ENCODE data around the gene ACO1.

Gene ACO1

DNA sequence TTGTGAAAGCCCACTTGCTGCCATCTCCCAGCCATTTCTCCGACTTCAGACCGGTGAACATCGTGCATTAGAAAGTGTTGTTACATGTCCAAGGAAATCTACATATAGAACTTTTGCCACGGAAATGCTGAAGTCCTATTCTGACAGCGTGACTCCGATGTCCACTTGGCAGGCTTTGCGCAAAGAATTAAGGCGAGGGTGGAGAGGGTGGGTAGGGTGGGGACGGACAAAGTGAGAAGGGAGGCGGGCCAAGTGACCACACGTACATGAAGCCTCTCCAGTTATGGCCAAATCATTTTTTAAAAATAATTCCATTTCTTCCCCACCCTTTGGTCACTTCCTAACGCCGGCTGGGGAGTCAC is 460 bp upstream of the ACO1 start:
- no peak for DNase-seq

DNA sequence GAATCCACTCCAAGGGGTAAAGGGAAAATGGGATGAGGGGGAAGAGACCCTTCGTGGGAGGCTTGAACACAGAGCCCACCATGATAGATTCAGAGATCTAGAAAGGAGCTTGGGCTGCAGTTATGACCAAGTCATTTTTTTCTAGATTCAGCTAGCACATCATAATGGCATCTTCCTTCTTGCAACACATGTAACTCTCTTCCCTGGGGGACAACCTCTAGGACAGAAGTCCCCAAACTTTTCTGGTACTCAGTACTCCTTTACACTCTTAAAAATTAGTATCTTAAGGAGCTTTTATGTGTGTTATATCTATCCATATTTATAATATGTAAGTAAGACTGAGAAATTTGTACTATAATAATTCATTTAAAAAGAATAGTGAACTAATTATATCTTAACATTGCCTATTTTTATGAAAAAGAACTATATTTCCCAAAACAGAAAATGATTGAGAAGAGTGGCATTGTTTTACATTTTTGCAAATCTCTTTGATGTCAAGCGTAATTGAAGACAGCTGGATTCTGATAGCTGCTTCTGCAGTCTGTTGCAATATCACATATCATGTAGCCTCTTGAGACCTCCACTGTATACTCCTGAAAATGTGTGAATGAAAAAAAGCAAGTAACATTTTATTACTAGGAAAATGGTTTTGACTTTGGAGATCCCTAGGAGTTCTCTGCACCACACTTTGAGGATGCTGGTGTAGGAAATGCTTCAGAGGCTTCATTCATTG is 875 bp downstream of the ACO1 start:
- no peak for DNase-seq

DNA sequence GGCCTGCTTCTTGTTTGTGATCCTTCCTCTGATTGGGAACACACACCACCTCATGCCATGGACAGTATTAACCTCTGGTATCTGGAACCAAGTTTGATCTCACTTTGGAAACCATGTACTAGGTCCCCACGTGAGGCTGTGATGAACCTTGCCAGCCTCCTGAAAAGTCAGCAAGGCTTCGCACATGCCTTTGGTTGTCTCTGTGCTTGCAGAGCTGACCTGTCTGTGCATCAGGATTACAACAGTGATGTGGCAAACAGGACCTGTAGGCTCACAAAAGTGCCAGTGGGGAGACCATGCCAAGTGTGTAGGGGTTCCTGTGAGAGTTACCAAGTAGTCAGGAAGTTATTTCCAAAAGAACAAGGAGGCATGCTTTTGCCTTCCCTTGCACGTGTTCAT is 1.4 kb downstream of the ACO1 start:
- DNase-seq, result no peak

DNA sequence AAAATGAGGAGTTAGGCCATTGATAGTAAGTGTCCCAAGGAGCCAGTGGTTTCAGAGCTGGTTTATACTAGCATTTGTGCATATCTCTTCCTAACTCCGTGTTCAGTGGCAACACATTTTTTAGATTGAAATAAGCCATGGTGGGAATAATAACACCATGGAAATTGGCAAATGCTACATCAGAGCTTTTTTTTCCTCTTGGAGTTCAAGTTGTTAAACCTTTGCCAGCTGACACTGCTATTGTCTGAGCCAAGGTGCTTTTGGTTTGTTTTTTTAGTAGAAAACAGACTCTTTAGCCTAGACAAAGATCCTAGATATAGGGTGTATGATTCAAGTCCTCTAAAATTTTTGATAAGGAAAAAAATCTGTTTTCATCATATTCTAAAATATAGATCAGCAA is 2.8 kb downstream of the ACO1 start:
- DNase-seq, result no peak

DNA sequence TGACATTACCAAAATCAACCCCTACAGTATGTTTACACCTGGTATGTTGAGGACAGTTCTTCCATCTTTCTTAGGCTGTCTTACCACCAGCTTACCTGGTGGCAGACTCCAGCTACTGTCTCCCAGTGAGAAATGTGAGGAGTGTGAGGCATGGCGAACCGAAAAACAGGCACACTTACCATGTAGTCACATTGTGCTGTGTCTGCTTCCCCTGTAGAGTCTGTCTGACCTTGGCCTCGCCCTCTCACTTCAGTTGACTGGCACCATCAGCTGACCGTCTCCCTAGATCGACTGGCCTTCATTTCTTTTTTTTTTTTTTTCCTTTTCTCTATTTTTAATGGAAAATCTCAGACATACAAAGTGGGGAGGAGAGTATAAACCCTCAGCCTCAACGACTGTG is 4.9 kb downstream of the ACO1 start:
- no peak for DNase-seq

DNA sequence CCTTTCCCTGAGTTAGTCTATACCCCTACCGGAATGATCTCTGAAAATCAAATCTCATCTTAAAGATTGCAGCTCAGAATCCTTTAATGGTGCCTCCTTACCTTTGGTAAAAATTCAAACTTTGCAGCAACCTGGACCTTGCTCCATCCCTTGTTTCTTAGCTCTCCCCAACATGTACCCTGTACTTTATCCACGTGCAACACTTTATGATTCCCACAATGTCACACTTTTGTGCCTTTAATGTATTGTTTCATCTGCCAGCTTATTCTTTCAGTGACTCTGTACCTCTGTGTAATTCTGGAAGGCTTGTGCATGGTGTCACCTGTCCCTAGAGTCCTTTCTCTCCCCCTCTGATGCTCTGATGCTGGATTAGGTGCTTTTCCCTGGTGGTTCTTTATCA is 9.5 kb downstream of the ACO1 start:
- no peak for DNase-seq

DNA sequence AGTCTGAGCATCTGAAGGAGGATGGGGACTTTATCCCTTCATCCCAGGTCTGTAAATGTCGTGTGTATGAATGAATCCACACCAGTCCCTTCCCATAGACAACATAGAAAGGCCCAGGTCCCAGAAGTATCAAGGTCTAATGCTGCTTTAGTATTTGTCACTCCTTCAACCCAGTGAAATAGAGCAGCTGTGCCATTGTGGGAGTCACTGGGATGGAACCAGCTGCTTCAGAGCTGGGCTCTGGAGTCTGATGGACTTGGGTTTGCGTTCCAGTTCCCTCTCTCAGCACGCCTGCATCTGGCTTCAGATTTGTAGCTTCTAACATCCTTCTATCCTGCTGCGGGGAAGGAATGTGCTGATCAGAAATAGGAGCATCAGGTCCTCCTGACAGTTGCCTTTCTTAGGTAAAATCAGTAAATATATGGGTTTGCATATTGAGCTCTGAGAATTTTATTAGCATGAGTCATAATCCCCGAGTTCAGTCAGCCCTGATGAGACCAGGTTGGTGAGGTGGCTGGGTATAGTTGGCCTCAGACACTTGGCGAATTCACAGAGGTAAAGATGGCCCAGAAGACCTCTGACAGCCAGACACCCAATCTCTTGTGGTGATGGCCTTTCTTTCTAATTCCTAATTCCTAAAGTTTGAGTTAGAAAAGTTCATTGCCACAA is 10.1 kb downstream of the ACO1 start:
- DNase-seq, result no peak

DNA sequence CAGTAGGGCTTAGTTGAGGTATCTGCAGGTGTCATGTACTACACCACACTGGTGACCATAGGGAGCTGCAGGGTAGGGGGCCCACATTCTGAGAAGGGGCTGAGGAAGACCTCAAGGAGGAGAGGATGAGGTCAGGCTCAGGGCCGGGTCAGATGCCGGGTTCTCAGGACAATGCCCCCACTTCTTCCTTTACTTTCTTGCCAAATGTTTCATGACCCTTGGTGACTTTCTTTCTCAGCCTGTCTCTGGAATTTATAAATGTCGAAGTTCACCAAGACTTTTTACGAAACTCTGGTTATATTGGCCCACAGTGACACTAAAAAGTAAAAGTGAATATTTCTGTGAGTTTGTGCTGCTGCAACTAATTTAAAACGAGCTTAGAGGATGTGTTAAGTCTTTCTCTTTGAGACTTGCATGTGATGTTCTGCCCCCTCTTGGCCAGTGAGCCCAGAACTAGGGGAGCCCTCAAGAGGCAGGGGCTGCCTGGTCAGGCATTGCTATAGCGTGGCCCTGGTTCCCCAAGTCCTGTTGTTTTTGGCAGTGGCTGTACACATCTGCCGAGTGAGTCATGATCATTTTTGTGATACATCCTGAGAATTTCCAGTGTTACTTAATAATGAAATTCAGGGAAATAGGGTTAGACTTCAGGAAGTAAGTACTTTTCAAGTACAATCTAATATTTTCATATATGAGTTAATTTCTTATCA is 11.2 kb downstream of the ACO1 start:
- no peak for DNase-seq

DNA sequence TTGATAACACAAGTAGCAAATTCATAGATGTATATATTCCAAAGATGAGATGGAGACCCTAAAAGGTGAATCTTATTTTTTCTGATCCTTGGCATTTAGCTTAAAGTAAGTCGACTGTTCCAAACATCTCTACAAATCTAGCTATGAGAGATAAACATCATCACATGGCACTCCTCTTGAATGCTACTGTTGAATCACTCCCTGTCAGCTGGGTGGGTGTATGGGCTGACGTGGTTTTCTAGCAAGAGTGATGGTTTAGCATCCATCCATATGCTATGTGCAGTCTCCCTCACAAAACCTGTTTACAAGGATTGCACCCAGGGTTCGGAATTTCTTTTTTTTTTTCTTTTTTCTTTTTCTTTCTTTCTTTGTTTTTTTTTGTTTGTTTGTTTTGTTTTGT is 13.8 kb downstream of the ACO1 start:
- DNase-seq, result no peak

DNA sequence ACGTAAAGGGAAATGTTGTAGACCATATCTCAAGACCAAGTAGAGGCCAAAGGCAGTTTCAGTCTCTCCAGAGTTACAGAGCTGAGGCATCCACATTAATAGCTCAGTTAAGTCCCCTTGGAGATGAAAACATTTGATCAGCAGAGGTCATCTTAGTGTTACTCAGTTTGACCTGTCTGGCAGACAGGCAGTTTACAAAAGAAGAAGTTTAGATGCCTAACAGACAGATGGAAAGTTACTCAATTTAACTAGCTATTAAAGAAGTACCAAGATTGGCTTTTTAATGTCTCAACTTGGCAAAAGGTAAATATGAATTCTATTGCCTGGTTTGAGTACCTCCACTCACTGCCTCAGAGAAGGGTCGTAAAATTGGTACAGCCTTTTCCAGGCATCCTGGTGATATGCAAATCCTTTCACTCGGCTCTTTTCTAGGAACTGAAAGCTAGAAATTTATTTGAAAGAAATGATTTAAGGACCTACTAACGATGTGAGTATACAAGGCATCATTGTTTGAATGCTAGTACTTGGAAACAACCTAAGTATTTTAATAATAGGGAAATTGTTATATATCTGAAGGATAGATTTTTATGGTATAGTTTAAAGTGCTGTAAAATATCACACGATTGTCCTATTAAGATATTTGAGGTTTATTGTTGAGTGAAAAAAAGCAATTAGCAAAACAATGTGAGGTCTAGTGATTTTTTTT is 14.8 kb downstream of the ACO1 start:
- no peak for DNase-seq

DNA sequence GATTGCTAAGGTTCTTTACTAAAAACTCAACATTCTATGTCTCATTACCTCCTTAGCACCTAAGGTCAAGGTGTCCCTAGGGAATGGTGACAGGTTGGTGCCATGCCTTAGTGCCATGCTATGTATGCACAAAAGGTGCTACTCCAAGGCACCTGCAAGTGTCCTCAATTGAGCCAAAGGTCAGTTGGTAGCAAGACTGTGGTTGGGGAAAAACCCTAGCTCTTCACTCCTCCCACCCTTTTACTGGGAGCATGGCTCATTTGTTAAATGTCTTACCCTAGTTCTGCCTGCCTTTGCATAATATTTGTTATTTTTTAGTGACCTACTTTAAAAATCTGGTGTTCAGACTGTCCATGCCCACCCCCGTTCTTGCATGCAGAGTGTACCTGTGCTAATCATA is 17.0 kb downstream of the ACO1 start:
- no peak for DNase-seq

DNA sequence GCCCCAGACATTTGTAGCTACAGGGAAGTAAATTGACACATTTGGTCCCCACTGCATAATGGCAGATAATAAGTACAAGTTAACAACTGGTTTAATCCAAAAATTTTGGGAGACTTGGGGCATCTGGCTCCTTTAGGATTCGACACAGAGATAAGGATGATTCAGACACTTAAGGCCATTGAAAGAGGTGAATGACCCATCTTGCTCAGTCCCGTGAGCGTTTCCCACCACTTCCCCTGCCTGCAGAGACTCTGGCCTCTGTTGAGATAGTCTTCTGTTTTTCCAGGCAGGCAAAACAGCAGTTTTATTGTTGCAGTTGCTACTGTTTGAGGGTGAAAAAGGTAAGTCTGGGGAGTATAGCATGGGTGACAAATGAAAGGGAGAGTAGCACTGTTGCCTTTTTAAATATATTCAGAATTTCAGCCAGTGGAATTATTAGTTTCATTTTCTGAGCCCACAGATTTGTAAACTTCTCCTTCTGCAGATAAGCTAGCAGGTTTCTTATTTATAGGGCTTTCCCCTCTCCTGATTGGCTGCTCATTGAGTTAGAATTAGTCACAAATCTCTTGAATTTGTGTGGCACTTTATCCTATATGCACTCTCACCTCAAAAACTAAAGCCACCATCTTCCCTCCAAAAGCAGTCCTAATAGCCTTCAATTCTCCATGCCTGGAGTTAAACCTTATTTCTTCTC is 19.3 kb downstream of the ACO1 start:
- DNase-seq, result no peak

DNA sequence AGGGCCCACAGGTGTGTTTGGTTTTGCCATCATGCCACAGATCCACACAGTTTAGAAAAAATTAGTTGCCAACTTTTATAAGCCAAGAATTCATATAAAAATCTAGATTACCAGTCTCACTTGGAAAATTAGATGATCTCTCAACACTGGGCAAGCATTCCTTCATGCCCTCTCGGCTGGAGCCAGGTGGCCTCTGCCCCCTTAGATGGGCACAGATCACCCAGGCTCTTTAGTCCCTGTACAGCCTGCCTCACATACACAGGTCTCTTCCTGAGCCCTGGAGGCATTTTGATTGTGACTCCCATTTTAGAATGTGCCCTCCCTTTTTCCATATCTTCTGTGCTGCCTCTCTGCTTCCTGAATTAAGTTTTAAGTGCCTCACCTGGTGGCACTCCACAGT is 20.0 kb downstream of the ACO1 start:
- DNase-seq, result no peak

DNA sequence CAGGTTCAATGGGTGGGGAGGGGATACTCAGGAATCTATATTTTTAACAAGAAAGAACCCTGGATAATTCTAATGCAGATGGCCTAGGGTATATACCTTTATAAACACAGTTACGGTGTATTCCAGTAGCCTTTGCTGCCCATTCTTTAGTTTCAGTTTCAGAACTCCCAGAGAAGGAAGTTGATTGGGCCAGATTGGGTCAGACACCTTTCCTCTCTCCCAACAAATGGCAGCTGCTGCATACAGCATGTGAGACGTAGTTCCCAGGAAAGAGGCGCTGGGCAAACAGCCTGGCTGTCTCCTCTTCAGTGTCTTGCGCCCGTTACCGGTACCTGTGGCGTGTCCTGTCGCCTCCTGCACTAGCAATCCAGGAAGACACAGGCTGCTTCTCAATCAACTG is 20.4 kb downstream of the ACO1 start:
- DNase-seq, result no peak

DNA sequence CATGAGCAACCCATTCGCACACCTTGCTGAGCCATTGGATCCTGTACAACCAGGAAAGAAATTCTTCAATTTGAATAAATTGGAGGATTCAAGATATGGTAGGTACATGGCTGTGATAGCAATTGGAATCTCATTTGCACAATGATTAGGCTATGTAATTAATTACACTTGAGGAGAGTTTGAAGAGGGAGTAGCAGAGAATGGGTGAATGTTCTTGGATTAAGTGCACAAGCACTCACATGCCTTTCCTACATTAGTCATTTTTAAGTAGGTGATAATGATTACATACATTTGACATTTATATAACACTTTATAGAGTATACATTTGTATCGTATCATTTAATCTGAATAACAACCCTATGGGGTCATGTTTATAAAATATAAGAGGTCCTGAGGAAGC is 21.1 kb downstream of the ACO1 start:
- DNase-seq, result no peak

DNA sequence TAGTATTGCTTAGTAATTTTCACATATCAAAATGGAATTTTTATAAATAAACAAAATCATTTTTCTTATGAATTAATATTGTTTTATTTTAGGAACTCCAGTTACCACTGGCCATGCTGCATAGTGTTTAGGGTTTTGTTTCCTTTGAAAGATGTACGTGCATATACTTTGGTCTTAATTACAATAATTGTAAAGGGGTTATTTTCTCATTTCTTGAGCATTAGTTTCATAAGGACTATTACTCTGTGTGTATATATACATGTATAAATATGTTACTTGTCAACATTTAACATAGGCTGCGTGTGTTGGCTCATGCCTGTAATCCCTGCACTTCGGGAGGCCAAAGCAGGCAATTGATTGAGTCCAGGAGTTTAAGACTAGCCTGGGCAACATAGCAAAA is 21.6 kb downstream of the ACO1 start:
- DNase-seq, result no peak

DNA sequence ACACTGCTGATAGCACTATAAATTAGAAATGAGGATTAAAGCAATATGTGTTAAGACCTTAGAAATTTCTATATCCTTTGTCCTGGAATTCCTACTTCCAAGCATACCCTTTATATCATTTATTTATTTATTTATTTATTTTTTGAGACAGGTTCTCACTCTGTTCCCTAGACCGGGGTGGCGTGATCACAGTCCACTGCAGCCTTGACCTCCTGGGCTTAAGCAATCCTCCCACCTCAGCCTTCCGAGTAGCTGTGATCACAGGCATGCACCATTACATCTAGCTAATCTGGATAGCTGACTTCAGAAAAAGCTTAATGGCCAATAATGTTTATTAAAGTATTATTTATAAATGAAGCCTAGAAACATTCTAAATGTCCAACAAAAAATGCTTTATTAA is 27.3 kb downstream of the ACO1 start:
- no peak for DNase-seq

DNA sequence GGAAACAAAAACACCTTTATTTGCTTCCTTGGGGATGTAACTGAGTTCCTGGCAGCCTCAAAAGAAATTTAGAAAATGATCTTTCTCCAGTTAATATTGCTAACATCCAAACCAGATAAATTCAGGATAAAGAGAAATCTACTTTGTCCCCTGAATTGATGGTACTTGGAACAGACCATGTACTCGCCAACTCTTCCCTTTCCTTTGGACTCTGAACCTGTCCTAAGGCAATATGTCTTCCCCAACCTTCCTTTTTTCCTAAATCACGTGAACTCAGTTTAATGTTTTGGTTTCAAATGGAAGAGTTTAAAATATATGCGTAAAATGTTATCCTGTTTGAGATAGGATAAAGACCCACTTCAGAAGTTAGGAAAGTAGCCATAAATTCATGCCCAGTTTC is 28.0 kb downstream of the ACO1 start:
- DNase-seq, result no peak

DNA sequence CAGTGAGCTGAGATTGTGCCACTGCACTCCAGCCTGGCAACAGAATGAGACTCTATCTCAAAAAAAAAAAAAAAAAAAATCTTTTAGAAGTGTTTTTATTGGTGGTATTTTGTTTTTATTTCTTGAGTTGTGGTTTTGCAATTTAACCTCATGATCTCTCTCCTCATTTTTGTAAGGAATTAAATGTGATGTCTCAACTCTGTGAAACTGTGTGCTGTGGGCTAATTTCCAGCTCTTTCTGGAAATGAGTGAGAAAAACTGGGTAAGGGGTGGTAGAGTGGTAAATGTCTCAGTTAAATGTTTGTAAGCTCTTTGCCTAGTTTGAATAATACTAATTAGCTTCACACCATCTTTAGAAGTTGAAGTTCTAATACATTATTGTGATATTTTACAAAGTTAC is 29.0 kb downstream of the ACO1 start:
- DNase-seq, result no peak

DNA sequence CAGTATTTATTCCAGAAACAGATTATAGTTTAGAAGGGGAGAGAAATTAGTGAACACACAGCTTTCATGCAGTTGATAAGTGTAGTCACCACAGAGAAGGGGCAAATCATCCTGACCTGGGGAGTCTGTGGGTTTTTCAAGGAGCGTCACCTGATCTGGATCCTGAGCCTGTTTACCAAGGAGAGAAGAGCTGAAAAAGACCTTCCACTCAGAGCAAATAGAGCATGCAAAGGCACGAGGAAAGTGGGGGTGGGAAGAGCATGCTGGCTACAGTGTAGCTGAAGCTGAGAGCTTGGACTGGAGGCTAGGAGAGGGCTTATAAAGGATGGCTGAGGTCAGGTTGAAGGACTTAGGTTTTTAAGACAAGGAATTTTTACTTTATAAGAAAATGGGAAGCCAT is 30.4 kb downstream of the ACO1 start:
- no peak for DNase-seq

DNA sequence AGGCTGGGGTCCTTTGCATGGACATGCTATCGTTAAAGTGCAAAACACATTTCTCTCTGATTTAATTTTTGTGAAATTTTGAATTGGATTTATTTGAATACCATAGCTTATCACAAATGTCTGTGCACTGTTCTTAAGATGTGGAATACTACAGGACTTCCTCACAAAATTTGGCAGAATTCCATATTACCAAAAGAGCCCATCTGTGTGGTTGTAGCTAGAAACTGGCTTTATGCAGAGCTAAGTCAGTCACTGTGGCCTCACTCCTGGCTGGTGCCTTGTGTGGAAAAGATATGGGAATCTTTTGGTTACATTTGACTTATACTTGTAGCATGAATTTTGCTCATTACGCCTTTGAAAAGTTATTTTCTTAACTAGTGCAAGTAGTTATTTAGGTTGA is 35.5 kb downstream of the ACO1 start:
- no peak for DNase-seq

DNA sequence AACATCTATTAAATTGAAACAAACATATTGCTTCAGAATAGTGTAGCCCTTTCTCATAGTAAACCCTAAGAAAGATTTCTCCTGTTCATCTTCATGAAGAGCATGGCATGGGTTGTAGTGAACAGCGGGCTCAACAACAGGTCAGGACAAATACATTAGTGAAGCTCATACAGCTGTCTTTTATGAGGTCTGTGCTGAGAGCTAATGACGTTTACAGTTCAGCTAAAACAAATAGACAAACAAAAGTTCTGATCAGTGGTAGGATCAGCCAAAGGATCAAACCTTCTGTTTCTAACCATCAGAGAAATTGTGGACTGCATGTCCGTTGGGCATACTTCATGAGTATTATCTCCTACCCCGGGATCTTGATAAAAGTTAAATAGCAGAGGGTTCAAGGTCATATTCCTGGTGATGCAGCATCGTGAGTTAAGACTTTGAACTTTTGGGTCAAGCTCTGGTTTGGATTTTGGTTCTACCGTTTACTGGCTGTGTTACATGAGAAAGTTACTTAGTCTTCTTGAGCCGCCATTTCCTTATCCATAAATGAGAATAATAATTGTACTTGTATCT is 37.9 kb downstream of the ACO1 start:
- DNase-seq, result no peak

DNA sequence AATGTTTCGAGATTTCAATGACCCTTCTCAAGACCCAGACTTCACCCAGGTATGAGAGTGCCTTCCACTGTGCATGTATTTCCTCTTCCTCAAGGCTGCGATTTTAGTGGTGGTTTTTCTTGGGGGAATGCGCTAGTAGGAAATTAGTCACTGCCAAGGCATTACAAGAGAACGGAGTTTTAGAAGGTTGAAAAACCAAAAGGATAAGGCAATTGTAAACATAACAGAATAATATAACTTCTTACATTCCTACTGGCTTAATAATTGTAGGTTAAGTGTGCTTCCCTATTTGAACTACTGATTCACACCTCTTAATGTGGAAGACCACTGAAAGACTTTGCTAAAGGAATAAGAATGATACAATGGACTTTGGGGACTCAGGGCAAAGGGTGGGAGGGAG is 38.9 kb downstream of the ACO1 start:
- no peak for DNase-seq
